ENCODE data around the gene PKM.
A peak's percentile ranks its signal among the peaks of the same experiment; 100 is the strongest.

PKM gene

GRCh38 chr15:72199721-72200212, 31.2 kb downstream of the PKM start:
- peak; percentile 41 for DNase-seq

- DNase-seq = no peak
Observed at GRCh38 chr15:72199205-72199515, 31.8 kb downstream of the PKM start.

- DNase-seq = peak; percentile 87
Observed at GRCh38 chr15:72198356-72199204, 32.4 kb downstream of the PKM start.

- peak; percentile 59 for DNase-seq
Observed at GRCh38 chr15:72197460-72198355, 33.3 kb downstream of the PKM start, which contains the start of gene GRAMD2A. Gene GRAMD2A, minus strand, starts transcription at chr15:72197787.

- DNase-seq = no peak
Observed at GRCh38 chr15:72197041-72197459, 33.9 kb downstream of the PKM start.

GRCh38 chr15:72196409-72197040, 34.5 kb downstream of the PKM start:
- no peak for DNase-seq

- DNase-seq = no peak
Observed at GRCh38 chr15:72195101-72195511, 35.9 kb downstream of the PKM start.

GRCh38 chr15:72193836-72194396, 37.1 kb downstream of the PKM start:
- no peak for DNase-seq

- no peak for DNase-seq
Observed at GRCh38 chr15:72192416-72192815, 38.6 kb downstream of the PKM start.

- no peak for DNase-seq
Observed at GRCh38 chr15:72189250-72189902, 41.6 kb downstream of the PKM start.

GRCh38 chr15:72184165-72184811, 46.7 kb downstream of the PKM start:
- no peak for DNase-seq

GRCh38 chr15:72183781-72184164, 47.2 kb downstream of the PKM start:
- DNase-seq = no peak

- DNase-seq = no peak
Observed at GRCh38 chr15:72182673-72183072, 48.3 kb downstream of the PKM start.

GRCh38 chr15:72182244-72182643, 48.7 kb downstream of the PKM start:
- DNase-seq = no peak

GRCh38 chr15:72180761-72181324, 50.1 kb downstream of the PKM start:
- DNase-seq = no peak

- no peak for DNase-seq
Observed at GRCh38 chr15:72179950-72180581, 50.9 kb downstream of the PKM start.

- DNase-seq = no peak
Observed at GRCh38 chr15:72178976-72179585, 51.9 kb downstream of the PKM start.

GRCh38 chr15:72176743-72177142, 54.2 kb downstream of the PKM start:
- DNase-seq = no peak

GRCh38 chr15:72176159-72176558, 54.8 kb downstream of the PKM start:
- DNase-seq = no peak

Data from NCI-H774 (cell line).